H1 (cell line): ENCODE data around the gene HABP4. TPM values are rescaled to one million over a fixed set of nuclear protein-coding genes. Genes with fewer than 3 reads are reported as not detected.
A peak's percentile ranks its signal among the peaks of the same experiment; 100 is the strongest.

ENCODE experiments used
- CTCF ChIA-PET: fragments of 300-600 bp; sonication (Branson Sonifier 250); formaldehyde crosslinking; loops from one replicate; lab custom pipeline; 2021; ENCODE audit not compliant: partially characterized antibody; lab: Charles Lee
- POLR2A ChIA-PET: fragments of 300-600 bp; sonication (Branson Sonifier 250); formaldehyde crosslinking; loops from one replicate; lab custom pipeline; 2021; ENCODE audit warnings: inconsistent platforms; ENCODE audit not compliant: partially characterized antibody; lab: Charles Lee
- DNase-seq, 2 experiments: peaks; one replicate each; pipeline versions ENCODE4 v3.0.0 to v3.0.0-alpha.2; 2010 to 2022; ENCODE audit warnings: low spot score in 2 of 2, low read depth in 1 of 2, mixed read lengths in 1 of 2
- FAIRE-seq: peaks from 2 replicates; lab custom pipeline; 2011; peaks lifted over from hg19 to GRCh38; lab: Jason Lieb, UNC
- H2AFZ ChIP-seq: 2 replicates; pipeline ENCODE4 v1.8.1; 2012; ENCODE audit warnings: low read length, inconsistent platforms
- H2AK5ac ChIP-seq: 2 replicates; pipeline ENCODE4 v1.6.1; 2013; ENCODE audit warnings: low read depth, low read length
- H2BK120ac ChIP-seq: replicated peaks from 2 replicates; pipeline ENCODE3; 2013; ENCODE audit warnings: low read depth, low read length, inconsistent platforms
- H2BK12ac ChIP-seq: 2 replicates; pipeline ENCODE4 v1.6.1; 2013; ENCODE audit warnings: low read depth, low read length
- H2BK15ac ChIP-seq: 2 replicates; pipeline ENCODE4 v1.6.1; 2013; ENCODE audit warnings: low read length
- H2BK20ac ChIP-seq: 2 replicates; pipeline ENCODE4 v1.6.1; 2013; ENCODE audit warnings: low read length
- H2BK5ac ChIP-seq: 2 replicates; pipeline ENCODE4 v1.6.1; 2013; ENCODE audit warnings: low read depth, low read length
- H3K14ac ChIP-seq: 2 replicates; pipeline ENCODE4 v1.6.1; 2013; ENCODE audit warnings: inconsistent platforms; ENCODE audit not compliant: insufficient read length
- H3K18ac ChIP-seq: 2 replicates; pipeline ENCODE4 v1.6.1; 2013; ENCODE audit warnings: low read length; ENCODE audit errors: extremely low read depth
- H3K23ac ChIP-seq: 2 replicates; pipeline ENCODE4 v1.6.1; 2013; ENCODE audit warnings: inconsistent platforms; ENCODE audit not compliant: insufficient read length
- H3K23me2 ChIP-seq: 2 replicates; pipeline ENCODE4 v1.6.1; 2013; ENCODE audit warnings: low read depth, low read length
- H3K27ac ChIP-seq: 2 replicates; pipeline ENCODE4 v1.6.1; 2011; ENCODE audit warnings: low read depth, low read length, inconsistent platforms
- H3K27me3 ChIP-seq, 4 experiments: replicated peaks in 1 of 4; 1 replicate in 1 of 4; 2 replicates in 3 of 4; pipeline versions ENCODE4 v1.6.1 to v1.8.1; 2011 to 2013; ENCODE audit warnings: low read length in 3 of 4, mild to moderate bottlenecking in 3 of 4, inconsistent platforms in 2 of 4, mixed read lengths in 2 of 4, moderate library complexity in 1 of 4; ENCODE audit not compliant: control insufficient read depth in 3 of 4, insufficient read depth in 3 of 4; ENCODE audit errors: extremely low read depth in 1 of 4
- H3K36me3 ChIP-seq, 4 experiments: 2 replicates each; pipeline versions ENCODE4 v1.6.1 to v1.8.1; 2011 to 2013; ENCODE audit warnings: mild to moderate bottlenecking in 4 of 4, low read length in 3 of 4, moderate library complexity in 2 of 4, control low read depth in 1 of 4, inconsistent platforms in 1 of 4; ENCODE audit not compliant: insufficient read depth in 4 of 4, control insufficient read depth in 2 of 4
- H3K4ac ChIP-seq: replicated peaks from 2 replicates; pipeline ENCODE3; 2013; ENCODE audit warnings: low read length, low read depth, mixed read lengths, inconsistent platforms; ENCODE audit not compliant: insufficient read length
- H3K4me1 ChIP-seq, 4 experiments: replicated peaks in 1 of 4; 1 replicate in 1 of 4; 2 replicates in 3 of 4; pipeline versions ENCODE4 v1.6.1 to v1.8.1; 2011 to 2013; ENCODE audit warnings: low read length in 3 of 4, inconsistent platforms in 2 of 4, mixed read lengths in 1 of 4; ENCODE audit not compliant: insufficient read depth in 4 of 4, control insufficient read depth in 3 of 4
- H3K4me2 ChIP-seq, 2 experiments: 2 replicates each; pipeline versions ENCODE4 v1.6.1 to v1.8.1; 2011 to 2013; ENCODE audit warnings: low read depth in 2 of 2, low read length in 2 of 2, control low read depth in 1 of 2, inconsistent platforms in 1 of 2, mild to moderate bottlenecking in 1 of 2; ENCODE audit not compliant: insufficient read depth in 1 of 2
- H3K4me3 ChIP-seq, 4 experiments: fragments of 200-600, 300-600 bp in 1 of 4; sonication (generic), shearing (Covaris generic), sonication (Bioruptor Twin) in 1 of 4; 2 replicates each; pipeline versions ENCODE4 v1.5.1 to v1.8.1; 2011 to 2016; ENCODE audit warnings: low read length in 4 of 4, low read depth in 3 of 4, control low read depth in 2 of 4, inconsistent platforms in 2 of 4, mild to moderate bottlenecking in 2 of 4, mixed read lengths in 1 of 4, moderate library complexity in 1 of 4; ENCODE audit not compliant: insufficient read depth in 2 of 4; ENCODE audit errors: extremely low read depth in 1 of 4
- H3K56ac ChIP-seq: replicated peaks from 2 replicates; pipeline ENCODE3; 2013; ENCODE audit warnings: low read depth, mild to moderate bottlenecking, mixed read lengths, low read length, inconsistent platforms; ENCODE audit not compliant: insufficient read length
- H3K79me1 ChIP-seq: 2 replicates; pipeline ENCODE4 v1.6.1; 2013; ENCODE audit warnings: low read depth, low read length, control low read depth
- H3K79me2 ChIP-seq, 2 experiments: 2 replicates each; pipeline versions ENCODE4 v1.6.1 to v1.8.1; 2012 to 2013; ENCODE audit warnings: low read length in 2 of 2, mild to moderate bottlenecking in 2 of 2, inconsistent platforms in 1 of 2; ENCODE audit not compliant: insufficient read depth in 2 of 2, control insufficient read depth in 1 of 2
- H3K9ac ChIP-seq, 4 experiments: replicated peaks in 1 of 4; 1 replicate in 1 of 4; 2 replicates in 3 of 4; pipeline versions ENCODE4 v1.6.1 to v1.8.1; 2011 to 2013; ENCODE audit warnings: low read depth in 3 of 4, low read length in 3 of 4, control low read depth in 2 of 4, mild to moderate bottlenecking in 2 of 4, moderate library complexity in 2 of 4, inconsistent platforms in 1 of 4; ENCODE audit errors: extremely low read depth in 1 of 4
- H3K9me3 ChIP-seq, 2 experiments: 2 replicates each; pipeline versions ENCODE4 v1.6.1 to v1.8.1; 2012 to 2013; ENCODE audit warnings: mild to moderate bottlenecking in 2 of 2, moderate library complexity in 2 of 2, control low read depth in 1 of 2, inconsistent platforms in 1 of 2, low read depth in 1 of 2, low read length in 1 of 2, mixed read lengths in 1 of 2; ENCODE audit not compliant: insufficient read depth in 2 of 2
- H4K20me1 ChIP-seq, 2 experiments: replicated peaks in 1 of 2; 2 replicates each; pipeline versions ENCODE3 to v1.8.1; 2011 to 2013; ENCODE audit warnings: inconsistent platforms in 2 of 2, low read length in 2 of 2, mild to moderate bottlenecking in 1 of 2; ENCODE audit not compliant: insufficient read depth in 2 of 2, control insufficient read depth in 1 of 2
- H4K5ac ChIP-seq: 2 replicates; pipeline ENCODE4 v1.6.1; 2013; ENCODE audit warnings: low read length, low read depth, mixed read lengths, inconsistent platforms; ENCODE audit not compliant: insufficient read length
- H4K8ac ChIP-seq: 2 replicates; pipeline ENCODE4 v1.8.0; 2013; ENCODE audit warnings: mild to moderate bottlenecking, moderate library complexity, low read length, inconsistent platforms; ENCODE audit not compliant: insufficient read depth; ENCODE audit errors: extremely low read depth
- H4K91ac ChIP-seq: replicated peaks from 2 replicates; pipeline ENCODE3; 2013; ENCODE audit warnings: low read length, mixed read lengths, inconsistent platforms; ENCODE audit not compliant: insufficient read length
- ASH2L ChIP-seq: fragments of 200-600, 300-600 bp; sonication (generic); IDR thresholded peaks from one replicate; pipeline ENCODE4 v1.7.1; 2017; ENCODE audit warnings: low read length
- BCL11A ChIP-seq, 2 experiments: IDR thresholded peaks; one replicate each; pipeline ENCODE4 v1.6.1; 2011; ENCODE audit warnings: low read depth in 2 of 2, low read length in 2 of 2, mild to moderate bottlenecking in 2 of 2
- CEBPB ChIP-seq: IDR thresholded peaks from 2 replicates; pipeline ENCODE4 v1.6.1; 2012; ENCODE audit warnings: low read depth, low read length
- HDAC6 ChIP-seq: IDR thresholded peaks from one replicate; pipeline ENCODE4 v1.7.1; 2012; ENCODE audit warnings: low read depth, mild to moderate bottlenecking, inconsistent platforms, low read length, moderate library complexity
- MAFK ChIP-seq: IDR thresholded peaks from 2 replicates; pipeline ENCODE4 v1.6.1; 2012; ENCODE audit warnings: low read depth, mild to moderate bottlenecking, improper control_type of control experiment, low read length
- MAX ChIP-seq: IDR thresholded peaks from 2 replicates; pipeline ENCODE4 v1.6.1; 2012; ENCODE audit warnings: inconsistent platforms
- PHF8 ChIP-seq: fragments of 200-600 bp; sonication (generic); conservative IDR thresholded peaks from 2 replicates; pipeline ENCODE4 v1.7.1; 2012; ENCODE audit warnings: low read depth, mild to moderate bottlenecking, inconsistent platforms, low read length, moderate library complexity
- POLR2AphosphoS5 ChIP-seq: IDR thresholded peaks from 2 replicates; pipeline ENCODE4 v1.6.1; 2011; ENCODE audit warnings: low read depth, low read length
- TAF1 ChIP-seq: IDR thresholded peaks from 2 replicates; pipeline ENCODE4 v1.6.1; 2011; ENCODE audit warnings: mild to moderate bottlenecking, low read depth, low read length
- TAF7 ChIP-seq: optimal IDR thresholded peaks from 2 replicates; pipeline ENCODE3; 2011; ENCODE audit warnings: low read depth, mild to moderate bottlenecking, inconsistent platforms, low read length, moderate library complexity, borderline replicate concordance
- WGBS, 2 experiments: shearing (Covaris generic) in 1 of 2; methylation state at CpG; one replicate each; pipeline versions ENCODE4 v1.1.6 to v1.1.7; 2013 to 2015; ENCODE audit warnings: low lambda C conversion rate in 2 of 2, mixed read lengths in 2 of 2, inconsistent platforms in 1 of 2, low coverage in 1 of 2, missing lambda C conversion rate in 1 of 2; ENCODE audit not compliant: insufficient replicate concordance in 2 of 2, insufficient coverage in 1 of 2, insufficient read length in 1 of 2; ENCODE audit errors: extremely low coverage in 1 of 2, missing lambda C conversion rate in 1 of 2; 5-methylcytosine and 5-hydroxymethylcytosine counted together
- polyA plus RNA-seq, 7 experiments: library from polyadenylated mRNA; depleted of rRNA in 3 of 7; stranded (reverse) in 5 of 7; unstranded in 2 of 7; fragments of >200 nt in 5 of 7; fragments of 200-250 nt in 2 of 7; gene quantifications; 1 replicate in 5 of 7; 2 replicates in 1 of 7; 4 replicates in 1 of 7; pipeline versions ENCODE4 v1.2.1 to v1.2.3, GENCODE V29; 2011 to 2013; ENCODE audit warnings: missing spikeins in 2 of 7, mixed read lengths in 2 of 7
- total RNA-seq: library from RNA; stranded (reverse); fragmentation: NEBNext Ultra II Directional; extraction: Animal tissue kit (Norgen Biotek cat#: 25700); gene quantifications from 2 replicates; pipeline ENCODE4 v1.2.1, GENCODE V29; 2021

HABP4 gene
- total and polyA plus RNA-seq, 2 of the 8 experiments (the other 6 are each of a cell fraction or from before 2014, with no cell fraction given), result 3.3 to 11.2 TPM

GRCh38 chr9:96450613-96451528 is 902 bp downstream of the HABP4 start:
- Histone ChIP-seq H3K4me1 (peaks cover 0 to 7% (median 4%) of the 10 kb centered on the region in 4 experiments; a peak in 4 of 7 replicates), H3K23me2 (peaks cover 10% of the 10 kb centered on the region), H4K8ac (peak overlapping the region; percentile 80; the same call in 1 of the 2 replicates), H3K27me3 (peaks cover 0 to 13% (median 5%) of the 10 kb centered on the region in 4 experiments; a peak in 4 of 7 replicates), H3K56ac (peak overlapping the region; percentile 2), H4K20me1 (peaks cover 3% of the 10 kb centered on the region in 2 experiments), H2BK12ac (no peak overlapping the region), H3K4ac (no peak overlapping the region), H3K18ac (no peak overlapping the region; the same call in 1 of the 2 replicates), H3K4me2 (peak overlapping the region; percentile 92 to 100), H3K9me3 (no peaks in the 10 kb centered on the region), H2AK5ac (no peak overlapping the region), H3K36me3 (no peaks in the 10 kb centered on the region), H3K9ac (peak overlapping the region in 3 of 4 experiments; percentile 51 to 87 (median 62); a peak in 5 of 7 replicates), H3K4me3 (peak overlapping the region; percentile 54 to 72 (median 60)), H2BK120ac (no peak overlapping the region), H4K5ac (no peak overlapping the region), H3K79me2 (peaks cover 0 to 6% of the 10 kb centered on the region in 2 experiments; a peak in 2 of 4 replicates), H3K27ac (no peak overlapping the region), H3K14ac (no peak overlapping the region), H2BK15ac (no peak overlapping the region), H2BK5ac (no peak overlapping the region), H2BK20ac (no peak overlapping the region), H2AFZ (peak overlapping the region; percentile 11; the same call in 1 of the 2 replicates), H3K79me1 (no peaks in the 10 kb centered on the region; the same call in 1 of the 2 replicates), H4K91ac (no peak overlapping the region), H3K23ac (no peak overlapping the region)
- FAIRE-seq, result no peak
- peak in 1 of 2 experiments; percentile 64 for DNase-seq
- 4% methylated on average over 42 of the region's 63 CpGs; no CpG with 5 or more reads in 1 of the 2 experiments for WGBS, 2 experiments
- ChIA-PET POLR2A (interaction anchor here (1.0 kb wide), 2 partner anchors 9 to 30 kb away, joined by 3 read pairs; no protein-coding TSS in a partner anchor), CTCF (interaction anchor here (0.9 to 1.8 kb wide), 8 partner anchors 9 to 216 kb away, joined by 3 to 7 read pairs (median 4); no protein-coding TSS in a partner anchor)
- TF ChIP-seq MAX (peak; percentile 65; the same call in 1 of the 2 replicates), CEBPB (no peak), TAF1 (no peak), MAFK (no peak), PHF8 (no peak), ASH2L (peak; percentile 44), TAF7 (no peak), BCL11A (IDR thresholded peaks at IDR 0.05; ENCODE audit: low read depth in 2 of 2, low read length in 2 of 2) (no peak), HDAC6 (no peak), POLR2AphosphoS5 (no peak)
